AG10803 (cell line): Measurements from ENCODE around the gene RGS7.

Source experiments
- DNase-seq: peaks from one replicate; pipeline ENCODE4 v3.0.0; 2010; ENCODE audit warnings: low read depth
- H3K4me3 ChIP-seq: 2 replicates; pipeline ENCODE4 v1.5.1; 2011; ENCODE audit warnings: mild to moderate bottlenecking, low read length, control low read depth
- CTCF ChIP-seq: conservative IDR thresholded peaks from 2 replicates; pipeline ENCODE4 v1.5.1; 2011; ENCODE audit warnings: mild to moderate bottlenecking, low read length, control low read depth, inconsistent platforms

RGS7 gene

GRCh38 chr1:240823357-240823756 is 533.6 kb downstream of the RGS7 start:
- H3K4me3 ChIP-seq, result no peak overlapping the region
- TF ChIP-seq CTCF, result no peak
- no peak for DNase-seq

- no peak for DNase-seq
- H3K4me3 ChIP-seq, result no peak overlapping the region
- no peak for TF ChIP-seq CTCF
Observed at GRCh38 chr1:240821925-240822324, 535.1 kb downstream of the RGS7 start.

- DNase-seq, result no peak
- H3K4me3 ChIP-seq, result no peak overlapping the region
- no peak for TF ChIP-seq CTCF
Observed at GRCh38 chr1:240820816-240821215, 536.2 kb downstream of the RGS7 start.

- no peak for TF ChIP-seq CTCF
- no peak for DNase-seq
- no peak overlapping the region for H3K4me3 ChIP-seq
Observed at GRCh38 chr1:240816472-240816871, 540.5 kb downstream of the RGS7 start.

- no peak for DNase-seq
- no peak for TF ChIP-seq CTCF
- H3K4me3 ChIP-seq, result no peak overlapping the region
Observed at GRCh38 chr1:240813720-240814119, 543.3 kb downstream of the RGS7 start.

GRCh38 chr1:240811256-240811655 is 545.7 kb downstream of the RGS7 start:
- H3K4me3 ChIP-seq, result no peak overlapping the region
- no peak for TF ChIP-seq CTCF
- DNase-seq, result no peak

- no peak for DNase-seq
- TF ChIP-seq CTCF, result no peak
- H3K4me3 ChIP-seq, result no peak overlapping the region
Observed at GRCh38 chr1:240808381-240808780, 548.6 kb downstream of the RGS7 start.
